HepG2 (cell line): ENCODE results near the gene GPC6. TPM values are rescaled to one million over a fixed set of nuclear protein-coding genes. Genes with fewer than 3 reads are reported as not detected.

Source experiments
- ATAC-seq: fragments of 200-7000 bp; cut with Tn5 transposase; 3 replicates; pipeline ENCODE4 v1.9.1; 2020; ENCODE audit warnings: mild to moderate bottlenecking, moderate library complexity
- BruUV-seq: library from RNA; stranded (reverse); fragments of 400-500 nt; replicated peaks from 2 replicates; lab custom pipeline; 2021; lab: Mats Ljungman, UMichigan
- CTCF ChIA-PET: fragments of 300-600 bp; formaldehyde crosslinking; extraction: SDS; loops from one replicate; lab custom pipeline; 2021; ENCODE audit warnings: low total read pairs, inconsistent platforms, low intra/inter-chr PET ratio; lab: Yijun Ruan, JAX
- POLR2A ChIA-PET: fragments of 350-600 bp; sonication (Branson Sonifier 250); formaldehyde crosslinking; loops from one replicate; lab custom pipeline; 2020; ENCODE audit warnings: antibody characterized with exemption, inconsistent platforms; lab: Yijun Ruan, JAX
- DNase-seq: peaks from one replicate; pipeline ENCODE4 v3.0.0-alpha.2; 2015; ENCODE audit warnings: low spot score
- FAIRE-seq: peaks from 3 replicates; lab custom pipeline; 2011; peaks lifted over from hg19 to GRCh38; lab: Jason Lieb, UNC
- H2AFZ ChIP-seq: one replicate; pipeline ENCODE4 v1.6.1; 2011; ENCODE audit warnings: low read length, inconsistent platforms
- H3K27ac ChIP-seq: fragments of 300-600 bp; 3 replicates; pipeline ENCODE4 v1.8.0; 2011; ENCODE audit warnings: mixed run types, mild to moderate bottlenecking, mixed read lengths, low read length, inconsistent platforms; ENCODE audit not compliant: insufficient read depth; ENCODE audit errors: extremely low read length
- H3K27me3 ChIP-seq, 2 experiments: fragments of 200-600 bp in 1 of 2; 2 replicates in 1 of 2; 3 replicates in 1 of 2; pipeline versions ENCODE4 v1.6.0 to v1.8.0; 2011; ENCODE audit warnings: low read length in 2 of 2, mild to moderate bottlenecking in 2 of 2, moderate library complexity in 2 of 2, inconsistent platforms in 1 of 2; ENCODE audit not compliant: insufficient read depth in 2 of 2, control insufficient read depth in 1 of 2
- H3K36me3 ChIP-seq, 2 experiments: fragments of 200-600 bp in 1 of 2; replicated peaks in 1 of 2; 2 replicates in 1 of 2; 3 replicates in 1 of 2; pipeline versions ENCODE4 v1.5.1 to v1.8.0; 2011; ENCODE audit warnings: low read length in 2 of 2, inconsistent platforms in 1 of 2; ENCODE audit not compliant: insufficient read depth in 2 of 2, control insufficient read depth in 1 of 2
- H3K4me1 ChIP-seq: 2 replicates; pipeline ENCODE4 v1.5.1; 2012; ENCODE audit warnings: low read length, inconsistent platforms; ENCODE audit not compliant: insufficient read depth
- H3K4me2 ChIP-seq: 2 replicates; pipeline ENCODE4 v1.6.0; 2011; ENCODE audit warnings: low read depth, low read length, inconsistent platforms
- H3K4me3 ChIP-seq, 3 experiments: fragments of 200-600 bp in 1 of 3; sonication (generic), shearing (Covaris generic) in 1 of 3; replicated peaks in 1 of 3; 2 replicates each; pipeline ENCODE4 v1.5.1; 2011 to 2016; ENCODE audit warnings: low read length in 3 of 3, inconsistent platforms in 2 of 3, low read depth in 2 of 3, mild to moderate bottlenecking in 2 of 3, control low read depth in 1 of 3, mixed read lengths in 1 of 3; ENCODE audit not compliant: insufficient read depth in 1 of 3
- H3K79me2 ChIP-seq: one replicate; pipeline ENCODE4 v1.6.1; 2011; ENCODE audit warnings: low read length, inconsistent platforms; ENCODE audit not compliant: insufficient read depth
- H3K9ac ChIP-seq: 2 replicates; pipeline ENCODE4 v1.6.0; 2011; ENCODE audit warnings: mild to moderate bottlenecking, low read depth, low read length, inconsistent platforms; ENCODE audit not compliant: insufficient read depth
- H3K9me3 ChIP-seq: 2 replicates; pipeline ENCODE4 v1.5.1; 2012; ENCODE audit warnings: mild to moderate bottlenecking, low read length
- H4K20me1 ChIP-seq: 2 replicates; pipeline ENCODE4 v1.6.0; 2011; ENCODE audit warnings: inconsistent platforms, mild to moderate bottlenecking, low read length, moderate library complexity; ENCODE audit not compliant: insufficient read depth
- ETV5 ChIP-seq: IDR thresholded peaks from 2 replicates; pipeline ENCODE4 v1.6.1; 2018; ENCODE audit warnings: missing biosample characterization, missing genetic modification reagents, inconsistent platforms, borderline replicate concordance
- HOXA7 ChIP-seq: sonication (generic); formaldehyde crosslinking; IDR thresholded peaks from 2 replicates; pipeline ENCODE4 v1.8.1; 2022; ENCODE audit warnings: mild to moderate bottlenecking, missing genetic modification reagents, moderate library complexity
- KDM4B ChIP-seq: sonication (generic); formaldehyde crosslinking; IDR thresholded peaks from 2 replicates; pipeline ENCODE4 v1.4.0; 2020; ENCODE audit warnings: missing genetic modification reagents
- NFKB2 ChIP-seq: sonication (generic); formaldehyde crosslinking; IDR thresholded peaks from 2 replicates; pipeline ENCODE4 v1.4.0; 2020; ENCODE audit warnings: missing genetic modification reagents, borderline replicate concordance
- WGBS: methylation state at CpG from one replicate; pipeline ENCODE4 v1.1.6; 2017; ENCODE audit warnings: low lambda C conversion rate; 5-methylcytosine and 5-hydroxymethylcytosine counted together
- in situ Hi-C: cut with HindIII; loops from 2 replicates; pipeline ENCODE4 v1.10.0; 2017; ENCODE audit warnings: low pct_unique_long_range_greater_than_20kb; ENCODE audit not compliant: extremely low pct_ligation_motif_present
- intact Hi-C: fragments of 100-400 bp; cut with micrococcal nuclease; formaldehyde crosslinking; loops from one replicate; pipeline ENCODE4 v1.10.0; 2022; ENCODE audit not compliant: unreplicated experiment
- polyA plus RNA-seq, 8 experiments: library from polyadenylated mRNA; depleted of rRNA in 3 of 8; stranded (reverse) in 7 of 8; unstranded in 1 of 8; fragments of >200 nt; fragmentation: Illumina TruSeq in 4 of 8; extraction: Trizol in 4 of 8; gene quantifications; 2 replicates each; pipeline versions ENCODE4 v1.2.1 to v1.2.3, GENCODE V29; 2011 to 2016; ENCODE audit warnings: low read depth in 4 of 8, missing spikeins in 1 of 8, mixed read lengths in 1 of 8; ENCODE audit not compliant: insufficient read depth in 1 of 8
- total RNA-seq, 5 experiments: library from RNA; depleted of rRNA; stranded (reverse); fragments of >200 nt; fragmentation: Illumina TruSeq; extraction: Trizol; gene quantifications; 2 replicates each; pipeline ENCODE4 v1.2.3, GENCODE V29; 2016; ENCODE audit warnings: low read depth in 1 of 5
- TF ChIP-seq, protein P1 (sequence below): sonication (generic); formaldehyde crosslinking; IDR thresholded peaks from 2 replicates; pipeline ENCODE4 v1.5.0; 2020; ENCODE audit warnings: missing genetic modification reagents, mild to moderate bottlenecking, borderline replicate concordance
- TF ChIP-seq, protein P2 (sequence below): sonication (generic); formaldehyde crosslinking; IDR thresholded peaks from 2 replicates; pipeline ENCODE4 v1.4.0; 2020; ENCODE audit warnings: mild to moderate bottlenecking, low read depth, missing genetic modification reagents

GPC6 gene
- total and polyA plus RNA-seq, 2 of the 13 experiments (the other 11 are each of a cell fraction or from before 2014, with no cell fraction given) = 24.5 to 33.9 TPM

DNA sequence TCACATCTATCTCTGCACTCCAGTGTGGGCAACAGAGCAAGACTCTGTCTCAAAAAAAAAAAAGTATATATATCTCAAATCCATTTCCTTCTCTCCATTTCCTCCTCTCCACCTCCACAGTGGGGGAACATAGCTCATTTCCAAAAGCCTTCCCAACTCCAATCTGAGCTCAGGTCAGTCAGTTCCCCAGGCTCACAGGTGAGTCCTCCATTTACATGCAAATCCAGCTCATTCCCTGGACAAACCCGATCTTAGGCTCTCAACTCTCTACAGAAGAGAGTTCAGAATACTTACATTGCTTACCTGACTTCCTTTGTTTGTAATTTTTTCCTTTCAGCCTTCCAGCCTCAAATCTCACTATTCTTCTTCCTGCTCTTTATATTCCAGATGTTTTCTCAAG is 518.3 kb downstream of the GPC6 start:
- intact Hi-C loops = no loop called here
- Histone ChIP-seq H3K4me2 (no peak overlapping the region), H3K4me3 (no peak overlapping the region), H3K36me3 (no peaks in the 10 kb centered on the region), H3K27ac (no peak overlapping the region), H4K20me1 (no peaks in the 10 kb centered on the region), H2AFZ (no peak overlapping the region), H3K9me3 (no peaks in the 10 kb centered on the region), H3K9ac (no peak overlapping the region), H3K27me3 (no peaks in the 10 kb centered on the region), H3K79me2 (no peaks in the 10 kb centered on the region), H3K4me1 (peaks cover 22% of the 10 kb centered on the region)
- POLR2A ChIA-PET = interaction anchor here (0.9 kb wide), 1 partner anchor 22 kb away, joined by 3 read pairs; no protein-coding TSS in a partner anchor
- CTCF ChIA-PET = no interaction called here
- ATAC-seq = no peak
- no peak for FAIRE-seq
- 91% methylated on average over 1 of the region's 1 CpG for WGBS
- TF ChIP-seq KDM4B (no peak), HOXA7 (CRISPR knock-in tag) (no peak), NFKB2 (CRISPR knock-in tag) (no peak), ETV5 (CRISPR knock-in tag) (no peak)
- TF ChIP-seq, protein P1, sequence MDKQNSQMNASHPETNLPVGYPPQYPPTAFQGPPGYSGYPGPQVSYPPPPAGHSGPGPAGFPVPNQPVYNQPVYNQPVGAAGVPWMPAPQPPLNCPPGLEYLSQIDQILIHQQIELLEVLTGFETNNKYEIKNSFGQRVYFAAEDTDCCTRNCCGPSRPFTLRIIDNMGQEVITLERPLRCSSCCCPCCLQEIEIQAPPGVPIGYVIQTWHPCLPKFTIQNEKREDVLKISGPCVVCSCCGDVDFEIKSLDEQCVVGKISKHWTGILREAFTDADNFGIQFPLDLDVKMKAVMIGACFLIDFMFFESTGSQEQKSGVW = no peak
- TF ChIP-seq, protein P2, sequence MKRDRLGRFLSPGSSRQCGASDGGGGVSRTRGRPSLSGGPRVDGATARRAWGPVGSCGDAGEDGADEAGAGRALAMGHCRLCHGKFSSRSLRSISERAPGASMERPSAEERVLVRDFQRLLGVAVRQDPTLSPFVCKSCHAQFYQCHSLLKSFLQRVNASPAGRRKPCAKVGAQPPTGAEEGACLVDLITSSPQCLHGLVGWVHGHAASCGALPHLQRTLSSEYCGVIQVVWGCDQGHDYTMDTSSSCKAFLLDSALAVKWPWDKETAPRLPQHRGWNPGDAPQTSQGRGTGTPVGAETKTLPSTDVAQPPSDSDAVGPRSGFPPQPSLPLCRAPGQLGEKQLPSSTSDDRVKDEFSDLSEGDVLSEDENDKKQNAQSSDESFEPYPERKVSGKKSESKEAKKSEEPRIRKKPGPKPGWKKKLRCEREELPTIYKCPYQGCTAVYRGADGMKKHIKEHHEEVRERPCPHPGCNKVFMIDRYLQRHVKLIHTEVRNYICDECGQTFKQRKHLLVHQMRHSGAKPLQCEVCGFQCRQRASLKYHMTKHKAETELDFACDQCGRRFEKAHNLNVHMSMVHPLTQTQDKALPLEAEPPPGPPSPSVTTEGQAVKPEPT = no peak
- in situ Hi-C loops = no loop called here
- no peak for DNase-seq
- no TSS peak for BruUV-seq
